ENCODE measurements around the gene ADGRD1. TPM values are rescaled to one million over a fixed set of nuclear protein-coding genes. Genes with fewer than 3 reads are reported as not detected.

The ADGRD1 gene
- polyA plus RNA-seq, 6 donors from 2014 or later: 0.26 to 6.6 (median 1.9) TPM

GRCh38 chr12:131093604-131093955, 139.9 kb downstream of the ADGRD1 start:
- H3K4me1 Mint-ChIP-seq: peaks cover 7 to 20% (median 12%) of the 10 kb centered on the region in 3 donors
- H3K4me3 Mint-ChIP-seq: peak overlapping the region in 2 of 8 donors; percentile 15 to 57
- no peak for ATAC-seq (ENCODE audit: low read depth in 2 of 2)
- no peak for DNase-seq
- H3K36me3 Mint-ChIP-seq: no peaks in the 10 kb centered on the region
- peaks cover 0 to 6% (median 0%) of the 10 kb centered on the region in 3 donors for H3K27me3 Mint-ChIP-seq
- no peaks in the 10 kb centered on the region for H3K9me3 Mint-ChIP-seq
- peak overlapping the region in 2 of 6 donors; percentile 16 to 42 for H3K27ac Mint-ChIP-seq

DNA sequence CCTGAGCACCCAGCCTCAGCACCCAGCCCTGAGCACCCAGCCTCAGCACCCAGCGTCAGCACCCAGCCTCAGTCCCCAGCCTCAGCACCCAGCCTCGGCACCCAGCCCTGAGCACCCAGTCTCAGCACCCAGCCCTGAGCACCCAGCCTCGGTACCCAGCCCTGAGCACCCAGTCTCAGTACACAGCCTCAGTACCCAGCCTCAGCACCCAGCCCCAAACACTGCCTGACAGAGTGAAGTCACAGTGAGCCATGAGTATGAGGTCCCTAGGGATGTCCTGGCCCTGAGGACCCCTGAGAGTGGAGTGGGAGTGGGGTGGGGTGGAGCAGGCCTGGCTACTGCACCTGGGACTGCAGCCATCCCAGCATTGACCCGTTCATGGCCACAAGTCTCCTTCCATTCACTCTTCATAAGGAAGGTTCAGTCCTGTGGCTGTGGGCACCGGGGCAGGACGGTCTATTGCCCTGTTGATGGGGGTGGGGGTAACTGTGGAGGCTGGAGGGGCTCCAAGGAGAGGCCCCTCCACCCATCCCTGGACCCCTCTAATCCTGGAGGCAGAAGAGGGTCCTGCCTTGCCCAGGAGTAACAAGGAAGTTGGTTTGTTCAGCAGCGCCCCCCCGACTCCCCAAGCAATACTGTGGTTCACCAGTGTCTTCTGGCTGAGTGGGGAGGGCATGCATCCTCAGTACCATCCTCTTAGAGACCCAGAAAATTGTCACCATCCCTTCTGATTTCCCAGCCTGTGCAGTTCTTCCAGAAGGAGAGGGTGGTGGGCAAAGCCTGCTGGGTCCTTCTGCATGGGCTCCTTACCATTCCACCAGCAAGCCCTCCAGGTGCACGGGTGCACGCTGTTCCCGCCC, 140.5 kb downstream of the ADGRD1 start:
- Mint-ChIP-seq H3K27me3 (peaks cover 0 to 6% (median 0%) of the 10 kb centered on the region in 3 donors), H3K4me1 (peaks cover 7 to 20% (median 12%) of the 10 kb centered on the region in 3 donors)

DNA sequence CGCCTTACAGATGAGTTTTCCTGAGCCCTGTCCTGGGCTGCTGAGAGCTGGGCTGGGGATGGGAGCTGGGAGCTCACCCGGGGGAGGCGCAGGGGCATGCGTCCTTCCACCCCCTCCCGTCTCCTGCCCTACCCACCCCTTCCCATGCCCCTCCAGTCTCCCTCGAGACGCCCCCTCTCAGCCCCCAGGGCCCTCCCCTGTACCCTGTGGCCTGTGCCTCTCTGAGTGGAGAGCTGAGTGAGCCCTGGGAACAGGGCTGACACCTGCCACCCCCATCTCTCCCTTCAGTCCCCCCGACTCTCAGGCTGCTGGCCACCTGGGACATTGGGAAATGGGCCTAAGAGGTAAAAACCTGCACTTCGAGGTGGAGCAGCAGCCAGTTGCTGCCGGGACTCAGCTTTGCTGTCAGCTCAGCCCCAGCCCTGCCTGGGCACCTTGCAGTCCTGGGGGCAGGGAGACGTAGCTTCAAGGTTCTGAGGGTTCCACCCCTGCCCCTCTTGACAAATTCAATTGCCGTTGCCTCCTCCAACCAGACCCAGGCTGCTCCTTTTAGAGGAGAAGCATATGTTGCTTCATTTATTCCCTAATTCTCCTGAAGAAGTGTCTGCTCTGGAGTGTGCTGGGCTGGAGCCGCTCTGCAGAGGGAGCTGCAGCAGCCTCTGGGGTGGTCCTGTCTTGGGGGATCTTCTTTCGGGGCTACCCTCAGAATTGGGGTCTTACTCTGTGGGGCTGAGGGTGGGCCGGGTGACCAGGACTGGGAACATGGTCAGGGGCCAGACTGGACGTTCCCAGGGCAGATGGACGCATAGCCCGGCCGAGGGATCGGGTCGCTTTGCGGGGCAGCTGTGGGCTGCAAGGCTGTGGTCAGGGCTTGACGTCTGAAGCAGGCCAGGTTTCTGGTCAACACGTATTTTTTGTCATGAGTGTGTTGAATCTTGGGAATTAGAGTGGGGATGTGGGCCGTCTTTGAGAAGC, 141.4 kb downstream of the ADGRD1 start:
- peak overlapping the region in 2 of 6 donors; percentile 7 to 52 for H3K27ac Mint-ChIP-seq
- H3K9me3 Mint-ChIP-seq: no peaks in the 10 kb centered on the region
- ATAC-seq (ENCODE audit: low read depth in 2 of 2) (no peak), DNase-seq (no peak)
- no peak overlapping the region for H3K4me3 Mint-ChIP-seq
- H3K4me1 Mint-ChIP-seq: peaks cover 7 to 20% (median 12%) of the 10 kb centered on the region in 3 donors
- peaks cover 0 to 6% (median 0%) of the 10 kb centered on the region in 3 donors for H3K27me3 Mint-ChIP-seq
- no peaks in the 10 kb centered on the region for H3K36me3 Mint-ChIP-seq

More for the DNA sequence above, 140.5 kb downstream of the ADGRD1 start:
- H3K36me3 Mint-ChIP-seq: no peaks in the 10 kb centered on the region
- no peaks in the 10 kb centered on the region for H3K9me3 Mint-ChIP-seq
- DNase-seq: no peak
- no peak for ATAC-seq (ENCODE audit: low read depth in 2 of 2)
- H3K4me3 Mint-ChIP-seq: no peak overlapping the region
- no peak overlapping the region for H3K27ac Mint-ChIP-seq

GRCh38 chr12:131095826-131096680, 142.3 kb downstream of the ADGRD1 start:
- Mint-ChIP-seq H3K27ac (peak overlapping the region in 1 of 6 donors; percentile 52), H3K9me3 (peaks cover 0 to 2% (median 0%) of the 10 kb centered on the region in 7 donors), H3K4me1 (peaks cover 7 to 20% (median 12%) of the 10 kb centered on the region in 3 donors), H3K36me3 (no peaks in the 10 kb centered on the region), H3K27me3 (peaks cover 0 to 6% (median 0%) of the 10 kb centered on the region in 3 donors), H3K4me3 (no peak overlapping the region)
- DNase-seq (no peak), ATAC-seq (ENCODE audit: low read depth in 2 of 2) (no peak)

GRCh38 chr12:131096681-131097181, 143.0 kb downstream of the ADGRD1 start:
- no peaks in the 10 kb centered on the region for H3K36me3 Mint-ChIP-seq
- ATAC-seq (ENCODE audit: low read depth in 2 of 2): no peak
- peaks cover 0 to 6% (median 2%) of the 10 kb centered on the region in 3 donors for H3K27me3 Mint-ChIP-seq
- peaks cover 0 to 3% (median 0%) of the 10 kb centered on the region in 7 donors for H3K9me3 Mint-ChIP-seq
- DNase-seq: no peak
- H3K27ac Mint-ChIP-seq: no peak overlapping the region
- no peak overlapping the region for H3K4me3 Mint-ChIP-seq
- peaks cover 10 to 22% (median 11%) of the 10 kb centered on the region in 3 donors for H3K4me1 Mint-ChIP-seq

GRCh38 chr12:131097202-131098177, 143.8 kb downstream of the ADGRD1 start:
- Mint-ChIP-seq H3K4me1 (peaks cover 11 to 20% (median 14%) of the 10 kb centered on the region in 3 donors), H3K27ac (no peak overlapping the region)
- DNase-seq: no peak

DNA sequence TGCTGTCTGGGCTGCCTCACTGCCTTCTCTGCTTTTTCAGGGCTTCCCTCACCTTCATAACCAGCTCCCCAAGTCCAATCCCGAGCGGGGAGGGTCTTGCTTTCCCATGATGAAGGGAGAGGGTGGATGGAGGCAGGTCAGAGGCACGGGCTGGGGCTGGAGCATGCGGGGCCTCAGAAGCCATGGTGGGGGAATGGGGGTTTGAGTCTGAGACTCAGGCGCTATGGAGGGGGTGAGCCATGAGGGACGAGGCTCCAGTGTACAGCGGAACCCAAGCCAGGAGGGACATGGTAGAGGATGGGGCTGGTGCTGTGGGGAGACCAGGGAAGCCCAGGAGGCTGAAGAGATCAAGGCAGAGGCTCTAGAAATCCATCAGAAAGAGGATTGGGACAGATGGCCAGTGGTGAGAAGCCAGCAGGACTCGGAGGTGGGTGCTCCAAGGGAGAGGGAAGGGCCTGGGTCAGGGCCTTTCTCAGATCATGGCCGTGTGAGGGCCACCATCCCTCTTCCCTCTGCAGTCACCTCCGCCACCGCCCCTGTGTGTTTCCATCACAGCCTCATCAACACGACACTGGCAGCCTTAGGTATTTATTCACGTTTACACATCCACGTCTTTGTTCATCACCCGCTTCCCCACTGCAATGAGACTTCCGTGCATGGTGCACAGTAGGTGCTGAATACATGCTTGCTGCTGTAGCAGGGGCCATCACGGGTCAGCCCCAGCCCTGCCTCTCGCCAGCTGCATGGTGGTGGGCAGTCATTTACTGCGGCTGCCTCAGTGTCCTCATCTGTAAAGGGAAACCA, 144.7 kb downstream of the ADGRD1 start:
- H3K27me3 Mint-ChIP-seq: peaks cover 0 to 6% (median 5%) of the 10 kb centered on the region in 3 donors
- peaks cover 0 to 3% (median 0%) of the 10 kb centered on the region in 7 donors for H3K9me3 Mint-ChIP-seq
- peaks cover 6 to 18% (median 8%) of the 10 kb centered on the region in 3 donors for H3K4me1 Mint-ChIP-seq
- H3K36me3 Mint-ChIP-seq: no peaks in the 10 kb centered on the region
- no peak for DNase-seq
- H3K4me3 Mint-ChIP-seq: no peak overlapping the region
- no peak overlapping the region for H3K27ac Mint-ChIP-seq
- no peak for ATAC-seq (ENCODE audit: low read depth in 2 of 2)

More at GRCh38 chr12:131097202-131098177, 143.8 kb downstream of the ADGRD1 start:
- H3K9me3 Mint-ChIP-seq: peaks cover 0 to 3% (median 0%) of the 10 kb centered on the region in 7 donors
- peaks cover 0 to 6% (median 5%) of the 10 kb centered on the region in 3 donors for H3K27me3 Mint-ChIP-seq
- ATAC-seq (ENCODE audit: low read depth in 2 of 2): no peak
- no peak overlapping the region for H3K4me3 Mint-ChIP-seq
- no peaks in the 10 kb centered on the region for H3K36me3 Mint-ChIP-seq

- H3K27ac Mint-ChIP-seq: no peak overlapping the region
- H3K4me1 Mint-ChIP-seq: peaks cover 6 to 21% (median 12%) of the 10 kb centered on the region in 3 donors
- no peak for DNase-seq
- peaks cover 0 to 3% (median 0%) of the 10 kb centered on the region in 7 donors for H3K9me3 Mint-ChIP-seq
- peaks cover 0 to 8% (median 5%) of the 10 kb centered on the region in 3 donors for H3K27me3 Mint-ChIP-seq
- H3K36me3 Mint-ChIP-seq: no peaks in the 10 kb centered on the region
- ATAC-seq (ENCODE audit: low read depth in 2 of 2): no peak
- no peak overlapping the region for H3K4me3 Mint-ChIP-seq
Measured at GRCh38 chr12:131100031-131100674, 146.4 kb downstream of the ADGRD1 start.

DNA sequence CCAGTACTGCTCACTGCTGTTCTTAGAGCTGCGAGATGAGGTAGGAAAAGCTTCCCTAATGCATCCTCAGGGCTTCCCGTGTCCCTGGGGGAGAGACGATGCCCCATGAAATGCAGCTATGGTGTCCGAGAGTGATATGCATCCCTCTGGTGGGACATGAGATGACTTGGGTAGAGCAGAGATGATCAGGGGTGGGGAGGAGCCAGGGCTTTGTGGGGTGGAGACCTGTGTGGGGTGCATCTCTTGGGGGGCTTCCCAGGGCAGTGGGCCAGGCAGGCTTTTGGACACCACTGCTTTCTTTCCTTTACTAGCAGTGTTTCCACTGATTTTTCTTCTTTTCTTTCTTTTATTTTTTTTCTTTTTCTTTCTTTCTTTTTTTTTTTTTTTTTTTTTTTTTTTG, 147.3 kb downstream of the ADGRD1 start:
- Mint-ChIP-seq H3K36me3 (no peaks in the 10 kb centered on the region), H3K27ac (peak overlapping the region in 1 of 6 donors; percentile 30), H3K4me1 (peaks cover 6 to 26% (median 12%) of the 10 kb centered on the region in 3 donors), H3K9me3 (peaks cover 0 to 3% (median 0%) of the 10 kb centered on the region in 7 donors), H3K27me3 (peaks cover 0 to 8% (median 0%) of the 10 kb centered on the region in 3 donors), H3K4me3 (peak overlapping the region in 1 of 8 donors; percentile 36)
- ATAC-seq (ENCODE audit: low read depth in 2 of 2): no peak
- no peak for DNase-seq

GRCh38 chr12:131101703-131102492, 148.2 kb downstream of the ADGRD1 start:
- Mint-ChIP-seq H3K27me3 (peaks cover 0 to 8% (median 6%) of the 10 kb centered on the region in 3 donors), H3K27ac (peak overlapping the region in 3 of 6 donors; percentile 19 to 64 (median 56)), H3K4me3 (peak overlapping the region in 5 of 8 donors; percentile 6 to 45 (median 36)), H3K36me3 (no peaks in the 10 kb centered on the region), H3K9me3 (peaks cover 0 to 3% (median 0%) of the 10 kb centered on the region in 7 donors), H3K4me1 (peaks cover 6 to 29% (median 12%) of the 10 kb centered on the region in 3 donors)
- ATAC-seq (ENCODE audit: low read depth in 2 of 2): peak; percentile 65 to 67
- no peak for DNase-seq

Data from naive B cell (primary cell).